Lung (tissue), 12 donors: ENCODE results near the gene CTTNBP2NL. TPM values are rescaled to one million over a fixed set of nuclear protein-coding genes. Genes with fewer than 3 reads are reported as not detected.

Experiments used
- ATAC-seq: fragments of 200-7000 bp; cut with Tn5 transposase; one replicate; pipeline ENCODE4 v1.9.1; 2020; ENCODE audit warnings: moderate number of reproducible peaks; ENCODE audit not compliant: insufficient read depth, low FRiP score
- DNase-seq, 3 donors: peaks; one replicate each; pipeline ENCODE4 v3.0.0-alpha.2; 2013 to 2017
- H3K27ac ChIP-seq, 2 donors: one replicate each; pipeline ENCODE4 v1.5.1; 2013; ENCODE audit warnings: mild to moderate bottlenecking in 2 of 2, moderate library complexity in 2 of 2, control low read depth in 1 of 2, inconsistent platforms in 1 of 2, low read depth in 1 of 2, low read length in 1 of 2
- H3K27me3 ChIP-seq, 3 donors: one replicate each; pipeline ENCODE4 v1.5.1; 2013; ENCODE audit warnings: low read length in 2 of 3; ENCODE audit not compliant: control insufficient read depth in 3 of 3, insufficient read depth in 3 of 3
- H3K36me3 ChIP-seq, 4 donors: one replicate each; pipeline ENCODE4 v1.5.1; 2013; ENCODE audit warnings: low read length in 4 of 4, mild to moderate bottlenecking in 1 of 4, moderate library complexity in 1 of 4; ENCODE audit not compliant: control insufficient read depth in 4 of 4, insufficient read depth in 4 of 4
- H3K4me1 ChIP-seq, 5 donors: one replicate each; pipeline ENCODE4 v1.5.1; 2013; ENCODE audit warnings: low read length in 5 of 5, mild to moderate bottlenecking in 2 of 5, moderate library complexity in 1 of 5; ENCODE audit not compliant: control insufficient read depth in 5 of 5, insufficient read depth in 5 of 5
- H3K4me3 ChIP-seq: one replicate; pipeline ENCODE4 v1.5.1; 2013; ENCODE audit warnings: mild to moderate bottlenecking, control low read depth, moderate library complexity
- H3K9ac ChIP-seq, 2 donors: one replicate each; pipeline ENCODE4 v1.5.1; 2013; ENCODE audit warnings: low read length in 2 of 2, control low read depth in 1 of 2; ENCODE audit not compliant: insufficient read depth in 1 of 2
- H3K9me3 ChIP-seq, 4 donors: one replicate each; pipeline ENCODE4 v1.5.1; 2013; ENCODE audit warnings: low read length in 3 of 4, mild to moderate bottlenecking in 1 of 4, moderate library complexity in 1 of 4; ENCODE audit not compliant: control insufficient read depth in 4 of 4, insufficient read depth in 3 of 4
- WGBS, 2 donors: extraction: QIAGEN DNeasy Blood & Tissue Kit; methylation state at CpG; one replicate each; pipeline ENCODE4 v1.1.7; 2013; 5-methylcytosine and 5-hydroxymethylcytosine counted together
- polyA plus RNA-seq, 2 donors: library from polyadenylated mRNA; stranded (reverse); fragments of 200-250 nt; gene quantifications; one replicate each; pipeline ENCODE4 v1.2.1, GENCODE V29; 2013
- total RNA-seq, 2 donors: library from RNA; depleted of rRNA in 1 of 2; stranded (reverse); fragments of >200 nt in 1 of 2; gene quantifications; one replicate each; pipeline ENCODE4 v1.2.1, GENCODE V29; 2014 to 2021
- TF ChIP-seq, protein P1 (sequence below): IDR thresholded peaks from 2 replicates; pipeline ENCODE4 v1.5.1; 2012; ENCODE audit warnings: mild to moderate bottlenecking; ENCODE audit errors: control extremely low read depth, extremely low read depth
- donor health status: control.
- donor health status: control.
- donor health status: Bipolar disorder and iron deficiency.
- donor health status: healthy.
- donor health status: DM: yes; HTN: yes; CAD: no.

The CTTNBP2NL gene
- total and polyA plus RNA-seq, 4 donors: 9.0 to 38.5 (median 17.0) TPM

DNA sequence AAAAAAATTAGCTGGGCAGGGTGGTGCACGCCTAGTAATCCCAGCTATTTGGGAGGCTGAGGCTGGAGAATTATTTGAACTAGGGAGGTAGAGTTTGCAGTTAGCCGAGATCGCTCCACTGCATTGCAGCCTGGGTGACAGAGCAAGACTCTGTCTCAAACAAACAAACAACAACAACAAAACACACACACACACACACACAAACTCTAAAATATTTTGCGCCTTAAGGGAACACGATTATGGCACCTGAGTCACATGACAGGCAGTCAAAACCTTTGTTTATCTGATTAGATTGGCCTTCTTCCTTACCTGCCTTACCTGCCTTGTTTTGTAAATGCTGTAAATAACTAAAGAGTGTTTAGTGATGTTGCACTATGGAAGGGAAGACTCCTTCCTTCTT lies 92.1 kb downstream of the CTTNBP2NL start:
- TF ChIP-seq, protein P1, sequence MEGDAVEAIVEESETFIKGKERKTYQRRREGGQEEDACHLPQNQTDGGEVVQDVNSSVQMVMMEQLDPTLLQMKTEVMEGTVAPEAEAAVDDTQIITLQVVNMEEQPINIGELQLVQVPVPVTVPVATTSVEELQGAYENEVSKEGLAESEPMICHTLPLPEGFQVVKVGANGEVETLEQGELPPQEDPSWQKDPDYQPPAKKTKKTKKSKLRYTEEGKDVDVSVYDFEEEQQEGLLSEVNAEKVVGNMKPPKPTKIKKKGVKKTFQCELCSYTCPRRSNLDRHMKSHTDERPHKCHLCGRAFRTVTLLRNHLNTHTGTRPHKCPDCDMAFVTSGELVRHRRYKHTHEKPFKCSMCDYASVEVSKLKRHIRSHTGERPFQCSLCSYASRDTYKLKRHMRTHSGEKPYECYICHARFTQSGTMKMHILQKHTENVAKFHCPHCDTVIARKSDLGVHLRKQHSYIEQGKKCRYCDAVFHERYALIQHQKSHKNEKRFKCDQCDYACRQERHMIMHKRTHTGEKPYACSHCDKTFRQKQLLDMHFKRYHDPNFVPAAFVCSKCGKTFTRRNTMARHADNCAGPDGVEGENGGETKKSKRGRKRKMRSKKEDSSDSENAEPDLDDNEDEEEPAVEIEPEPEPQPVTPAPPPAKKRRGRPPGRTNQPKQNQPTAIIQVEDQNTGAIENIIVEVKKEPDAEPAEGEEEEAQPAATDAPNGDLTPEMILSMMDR: no peak
- ATAC-seq (no peak), DNase-seq (no peak)
- no peaks in the 10 kb centered on the region for H3K9me3 ChIP-seq
- WGBS, 2 donors: 95% methylated on average over 5 of the region's 5 CpGs
- H3K9ac ChIP-seq: no peak overlapping the region
- H3K27me3 ChIP-seq: no peaks in the 10 kb centered on the region
- no peak overlapping the region for H3K4me3 ChIP-seq
- H3K36me3 ChIP-seq: no peaks in the 10 kb centered on the region
- no peak overlapping the region for H3K27ac ChIP-seq
- H3K4me1 ChIP-seq: no peaks in the 10 kb centered on the region

GRCh38 chr1:112492076-112492475 lies 96.1 kb downstream of the CTTNBP2NL start:
- H3K9ac ChIP-seq: no peak overlapping the region
- H3K4me3 ChIP-seq: no peak overlapping the region
- H3K4me1 ChIP-seq: no peaks in the 10 kb centered on the region
- no peaks in the 10 kb centered on the region for H3K9me3 ChIP-seq
- TF ChIP-seq, protein P1: no peak
- no peaks in the 10 kb centered on the region for H3K36me3 ChIP-seq
- DNase-seq (no peak), ATAC-seq (no peak)
- H3K27ac ChIP-seq: no peak overlapping the region
- WGBS, 2 donors: 38 to 76% methylated on average over 1 of the region's 1 CpG
- no peaks in the 10 kb centered on the region for H3K27me3 ChIP-seq

DNA sequence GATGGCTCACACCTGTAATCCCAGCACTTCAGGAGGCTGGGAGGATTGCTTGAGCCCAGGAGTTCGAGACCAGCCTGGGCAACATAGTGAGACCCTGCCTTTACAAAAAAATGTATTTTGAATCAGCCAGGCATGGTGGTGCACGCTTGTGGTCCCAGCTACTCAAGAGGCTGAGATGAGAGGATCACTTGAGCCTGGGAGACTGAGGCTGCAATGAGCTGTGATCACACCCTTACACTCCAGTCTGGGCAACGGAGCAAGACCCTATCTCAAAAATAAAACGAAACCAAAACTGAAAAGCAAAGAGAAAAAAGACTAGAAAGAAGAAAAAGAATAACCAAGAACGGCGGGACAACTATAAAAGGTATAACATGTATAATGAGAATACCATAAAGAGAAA lies 97.3 kb downstream of the CTTNBP2NL start:
- no peaks in the 10 kb centered on the region for H3K36me3 ChIP-seq
- ATAC-seq: no peak
- no peak overlapping the region for H3K4me3 ChIP-seq
- H3K9me3 ChIP-seq: no peaks in the 10 kb centered on the region
- no peak overlapping the region for H3K27ac ChIP-seq
- H3K9ac ChIP-seq: no peak overlapping the region
- no peaks in the 10 kb centered on the region for H3K4me1 ChIP-seq
- WGBS, 2 donors: 83 to 91% methylated on average over 6 of the region's 6 CpGs
- TF ChIP-seq, protein P1: no peak
- H3K27me3 ChIP-seq: no peaks in the 10 kb centered on the region
- DNase-seq: no peak

GRCh38 chr1:112496290-112496689 lies 100.3 kb downstream of the CTTNBP2NL start:
- no peak overlapping the region for H3K9ac ChIP-seq
- no peaks in the 10 kb centered on the region for H3K4me1 ChIP-seq
- H3K27me3 ChIP-seq: peaks cover 0 to 3% (median 2%) of the 10 kb centered on the region in 3 donors
- H3K27ac ChIP-seq: no peak overlapping the region
- TF ChIP-seq, protein P1: no peak
- ATAC-seq (no peak), DNase-seq (no peak)
- WGBS, 2 donors: 84 to 88% methylated on average over 5 of the region's 5 CpGs
- no peak overlapping the region for H3K4me3 ChIP-seq
- H3K9me3 ChIP-seq: no peaks in the 10 kb centered on the region
- no peaks in the 10 kb centered on the region for H3K36me3 ChIP-seq
